Body of pancreas (tissue), 4 donors: ENCODE measurements around the gene ABCB6.

Source experiments
- CTCF ChIP-seq, 7 experiments: fragments of 450-650 bp in 4 of 7; fragments of 200-600 bp in 3 of 7; sonication (generic) in 3 of 7; IDR thresholded peaks; one replicate each; pipeline ENCODE4 v1.5.1; 2016 to 2019; ENCODE audit warnings: antibody characterized with exemption in 7 of 7
- POLR2A ChIP-seq, 3 donors: fragments of 450-650 bp; IDR thresholded peaks; one replicate each; pipeline ENCODE4 v1.6.1; 2016; ENCODE audit warnings: antibody characterized with exemption in 3 of 3, mild to moderate bottlenecking in 2 of 3

DNA sequence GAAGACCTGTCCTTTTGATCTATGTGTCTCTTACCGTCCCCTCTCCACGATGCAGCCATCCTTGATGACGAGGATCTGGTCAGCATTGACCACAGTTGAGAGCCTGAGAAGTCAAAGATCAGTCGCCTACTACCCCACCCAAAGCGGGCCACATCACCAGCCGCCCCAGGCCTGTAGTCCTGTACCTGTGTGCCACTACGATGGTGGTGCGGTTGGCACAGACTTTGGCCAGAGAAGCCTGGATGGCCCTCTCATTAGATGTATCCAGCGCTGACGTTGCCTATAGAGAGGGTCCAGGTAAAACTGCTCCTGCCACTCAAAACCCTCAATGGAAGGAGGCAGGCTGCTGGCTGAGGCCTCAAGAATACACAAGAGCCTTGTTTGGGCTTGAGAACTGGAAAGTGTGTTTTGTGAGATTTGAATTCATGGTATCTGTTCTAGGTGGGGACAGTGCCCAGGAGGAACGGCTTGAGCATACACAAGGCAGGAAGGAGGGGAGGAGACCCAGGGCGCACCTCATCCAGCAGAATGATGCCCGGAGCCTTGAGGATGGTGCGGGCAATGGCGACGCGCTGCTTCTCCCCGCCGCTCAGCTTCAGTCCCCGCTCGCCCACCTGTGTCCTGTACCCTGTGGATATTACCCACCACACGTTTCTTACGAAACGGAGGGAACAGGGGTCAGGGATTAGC, 8.4 kb downstream of the ABCB6 start:
- TF ChIP-seq CTCF (IDR thresholded peaks at IDR 0.05): no peak
- no peak for TF ChIP-seq POLR2A (IDR thresholded peaks at IDR 0.05)
